Measurements from ENCODE around the gene RAD23A.
"Not testable (repeated sequence)": the region's sequence is repeated elsewhere in the genome, so short reads cannot be mapped to it uniquely, and the experiment has no call there.

RAD23A gene

GRCh38 chr19:12955996-12956395 is 10.3 kb downstream of the RAD23A start:
- no peak for DNase-seq

DNA sequence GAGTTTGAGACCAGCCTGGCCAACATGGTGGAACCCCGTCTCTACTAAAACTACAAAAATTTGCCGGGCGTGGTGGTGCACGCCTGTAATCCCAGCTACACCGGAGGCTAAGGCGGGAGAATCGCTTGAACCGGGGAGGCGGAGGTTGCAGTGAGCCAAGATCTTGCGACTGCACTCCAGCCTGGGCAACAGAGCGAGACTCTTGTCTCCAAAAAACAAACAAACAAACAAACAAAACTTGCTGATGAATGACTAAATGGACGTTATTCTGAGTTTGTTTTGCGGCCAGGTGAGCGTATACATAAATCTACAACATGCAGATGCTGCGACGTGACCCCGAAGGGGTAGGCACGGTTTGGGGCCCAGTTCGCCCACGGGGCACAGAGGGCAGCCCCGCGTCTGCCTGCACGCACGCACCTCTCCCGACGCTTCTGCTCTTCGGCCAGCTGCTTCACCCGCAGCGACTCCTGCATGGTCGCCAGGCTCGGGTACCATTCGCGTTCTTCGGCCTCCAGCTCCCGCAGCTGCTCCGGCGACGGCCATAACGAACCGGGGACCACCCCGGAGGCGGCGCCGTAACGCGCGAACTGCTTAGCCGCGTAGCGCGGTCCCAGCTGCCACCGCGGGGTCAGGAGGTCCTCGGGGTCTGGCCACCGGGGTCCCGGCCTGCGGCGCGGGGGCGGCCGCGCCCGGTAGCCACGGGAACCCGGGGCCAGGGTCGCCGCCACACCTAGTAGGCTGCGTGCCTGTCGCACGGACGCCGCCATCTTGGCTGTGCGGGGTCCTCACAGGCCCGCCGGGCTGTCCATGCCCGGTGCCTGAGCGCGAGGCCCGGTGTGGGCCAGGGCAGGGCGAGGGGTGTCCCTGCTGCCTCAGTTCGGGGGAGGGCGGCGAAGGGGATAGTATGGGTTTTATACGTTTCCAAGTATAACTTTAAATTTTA is 11.1 kb downstream of the RAD23A start, which contains the start of gene GADD45GIP1:
Gene GADD45GIP1 (minus strand): TSS at position 778 of the 943 bp plus-strand sequence. CDS start 11 bp downstream, at position 767.
- peak; percentile 41 for DNase-seq

DNA sequence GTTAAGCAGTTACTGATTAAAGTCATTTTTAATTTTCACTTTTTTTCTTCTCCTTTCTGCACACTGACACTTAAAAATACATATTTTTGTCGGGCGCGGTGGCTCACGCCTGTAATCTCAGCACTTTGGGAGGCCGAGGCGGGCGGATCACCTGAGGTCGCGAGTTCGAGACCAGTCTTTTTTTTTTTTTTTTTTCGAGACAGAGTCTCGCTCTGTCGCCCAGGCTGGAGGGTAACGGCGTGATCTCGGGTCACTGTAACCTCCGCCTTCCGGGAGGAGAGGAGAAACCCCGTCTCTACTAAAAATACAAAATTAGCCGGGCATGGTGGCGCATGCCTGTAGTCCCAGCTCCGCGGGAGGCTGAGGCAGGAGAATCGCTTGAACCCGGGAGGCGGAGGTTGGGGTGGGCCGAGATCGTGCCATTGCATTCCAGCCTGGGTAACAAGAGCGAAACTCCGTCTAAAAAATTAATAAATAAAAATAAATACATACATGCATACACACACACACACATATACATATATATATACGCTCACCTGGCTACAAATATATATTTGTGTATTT is 11.8 kb downstream of the RAD23A start:
- DNase-seq: not testable (repeated sequence)

GRCh38 chr19:12959481-12959880 is 13.8 kb downstream of the RAD23A start:
- DNase-seq: no peak

DNA sequence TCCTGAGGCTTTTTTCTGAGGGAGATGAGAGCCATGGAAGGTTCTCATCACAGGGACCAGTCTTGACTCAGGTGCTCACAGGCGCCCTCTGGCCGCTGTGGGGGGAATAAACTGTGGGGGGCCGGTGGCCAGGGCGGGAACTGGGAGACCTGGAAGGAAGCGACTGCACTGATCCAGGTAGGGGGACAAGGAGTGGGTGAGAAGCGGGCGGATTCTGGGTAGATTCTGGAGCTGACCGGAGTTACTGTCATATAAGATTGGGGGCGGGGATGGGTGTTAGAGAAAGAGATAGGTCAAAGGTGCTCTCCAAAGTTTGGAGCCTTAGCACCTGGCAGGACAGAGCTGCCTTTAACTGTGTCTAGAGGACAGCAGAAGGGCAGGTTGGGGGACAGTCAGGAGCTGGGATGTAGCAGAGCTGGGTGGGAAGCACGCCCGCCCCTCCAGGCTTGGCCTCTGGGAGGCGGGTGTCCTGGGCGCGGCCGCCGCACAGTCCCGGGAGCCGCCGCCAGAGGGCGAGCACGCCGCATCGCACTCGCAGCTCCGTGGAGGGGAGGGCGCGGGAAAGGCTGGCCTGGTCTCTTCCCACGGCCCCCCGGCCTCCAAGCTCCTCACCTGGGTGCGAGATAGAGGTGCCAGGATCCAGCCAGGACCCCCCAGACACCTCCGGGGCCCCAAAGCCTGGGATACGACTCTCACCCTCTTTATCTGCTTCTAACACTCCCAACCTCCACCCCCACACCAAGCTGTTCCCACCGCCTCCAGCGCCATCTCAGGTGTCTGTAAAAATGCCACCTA is 19.6 kb downstream of the RAD23A start:
- peak; percentile 26 for DNase-seq

DNA sequence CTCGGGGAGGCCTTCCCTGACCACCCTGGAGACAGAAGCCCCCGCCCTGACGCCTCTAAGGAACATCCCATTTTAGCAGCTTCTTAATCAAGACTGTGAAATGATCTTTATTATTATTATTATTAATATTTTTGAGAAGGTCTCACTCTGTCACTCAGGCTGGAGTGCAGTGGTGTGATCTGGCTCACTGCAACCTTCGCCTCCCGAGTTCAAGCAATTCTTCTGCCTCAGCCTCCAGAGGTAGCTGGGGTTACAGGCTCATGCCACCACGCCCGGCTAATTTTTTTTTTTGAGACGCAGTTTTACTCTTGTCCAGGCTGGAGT is 20.1 kb downstream of the RAD23A start:
- DNase-seq: no peak

DNA sequence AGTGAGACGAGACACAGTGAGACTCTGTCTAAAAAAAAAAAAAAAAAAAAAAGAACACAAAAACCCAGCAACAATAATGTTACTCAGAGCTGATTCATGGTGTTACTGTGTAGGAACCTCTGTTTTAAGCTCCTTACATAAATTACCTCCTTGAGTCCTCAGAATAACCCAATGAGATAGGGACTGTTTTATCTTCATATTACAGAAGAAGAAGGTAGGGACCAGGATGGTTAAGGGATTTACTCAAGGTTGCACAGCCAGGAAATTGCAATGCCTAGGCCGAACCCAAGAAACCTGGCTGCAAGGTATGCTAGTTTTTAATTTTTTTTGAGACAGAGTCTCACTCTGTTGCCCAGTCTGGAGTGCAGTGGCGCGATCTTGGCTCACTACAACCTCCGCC is 22.2 kb downstream of the RAD23A start:
- DNase-seq: no peak

GRCh38 chr19:12969292-12969988 is 23.8 kb downstream of the RAD23A start, which contains the start of gene DAND5:
TSS of gene DAND5 (plus strand) at chr19:12969576. CDS start at chr19:12969661, 85 bp downstream.
- DNase-seq: no peak

- no peak for DNase-seq
These were observed 24.6 kb downstream of the RAD23A start for GRCh38 chr19:12970070-12970820.

DNA sequence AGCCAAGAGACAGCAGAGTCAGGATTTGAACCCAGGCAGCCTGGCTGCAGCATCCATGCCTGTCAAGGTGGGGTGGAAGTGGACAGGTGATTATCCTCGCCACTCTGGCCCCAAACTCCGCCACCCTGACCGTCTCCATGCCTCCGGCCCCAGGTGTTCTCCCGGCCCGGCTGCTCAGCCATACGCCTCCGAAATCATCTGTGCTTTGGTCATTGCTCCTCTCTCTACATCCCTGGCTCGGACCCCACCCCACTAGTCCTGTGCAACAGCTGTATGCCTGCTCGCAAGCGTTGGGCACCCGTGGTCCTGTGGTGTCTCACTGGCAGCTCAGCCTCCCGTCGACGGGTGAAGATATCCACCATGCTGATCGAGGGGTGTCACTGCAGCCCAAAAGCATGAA is 27.6 kb downstream of the RAD23A start:
- no peak for DNase-seq

DNA sequence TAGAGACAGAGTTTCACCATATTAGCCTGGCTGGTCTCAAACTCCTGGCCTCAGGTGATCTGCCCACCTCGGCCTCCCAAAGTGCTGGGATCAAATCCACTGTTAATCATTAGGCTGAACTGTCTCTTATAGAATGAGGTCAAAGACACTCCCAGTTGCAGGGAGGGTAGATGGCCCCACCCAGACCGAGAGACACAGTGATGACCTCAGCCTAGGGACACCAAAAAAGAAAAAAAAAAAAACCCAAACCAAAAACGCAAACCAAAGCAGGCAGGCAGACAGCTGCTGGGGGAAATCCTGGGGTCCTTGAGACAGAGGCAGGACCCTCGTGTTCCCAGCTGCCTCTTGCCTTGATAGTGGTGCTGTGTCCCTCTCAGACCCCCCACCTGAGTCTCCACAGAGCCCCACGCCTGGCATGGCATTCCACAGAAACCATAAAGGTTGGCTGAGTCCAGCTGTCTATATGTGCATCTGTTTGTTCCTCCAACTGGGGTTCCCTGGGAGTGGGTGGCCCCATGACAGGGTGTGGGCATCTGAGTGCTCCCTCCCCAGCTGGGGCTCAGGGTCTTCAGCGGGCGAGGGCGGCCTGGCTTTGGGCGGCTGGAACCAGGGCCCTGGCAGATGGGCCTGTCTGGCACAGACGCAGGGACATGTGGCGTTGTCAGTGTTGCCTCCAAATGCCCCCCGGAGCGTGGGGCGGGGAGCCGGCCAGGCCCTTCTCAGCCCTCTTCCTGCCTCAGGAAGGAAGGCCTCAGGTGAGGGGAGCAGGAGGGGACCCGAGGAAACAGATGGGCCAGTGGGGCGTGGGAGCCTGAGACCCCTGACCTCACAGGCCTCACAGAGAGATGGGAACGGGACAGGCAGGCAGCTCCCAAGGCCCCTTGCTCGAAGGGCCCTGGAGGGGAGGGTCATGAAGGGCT is 28.9 kb downstream of the RAD23A start:
- DNase-seq: no peak

DNA sequence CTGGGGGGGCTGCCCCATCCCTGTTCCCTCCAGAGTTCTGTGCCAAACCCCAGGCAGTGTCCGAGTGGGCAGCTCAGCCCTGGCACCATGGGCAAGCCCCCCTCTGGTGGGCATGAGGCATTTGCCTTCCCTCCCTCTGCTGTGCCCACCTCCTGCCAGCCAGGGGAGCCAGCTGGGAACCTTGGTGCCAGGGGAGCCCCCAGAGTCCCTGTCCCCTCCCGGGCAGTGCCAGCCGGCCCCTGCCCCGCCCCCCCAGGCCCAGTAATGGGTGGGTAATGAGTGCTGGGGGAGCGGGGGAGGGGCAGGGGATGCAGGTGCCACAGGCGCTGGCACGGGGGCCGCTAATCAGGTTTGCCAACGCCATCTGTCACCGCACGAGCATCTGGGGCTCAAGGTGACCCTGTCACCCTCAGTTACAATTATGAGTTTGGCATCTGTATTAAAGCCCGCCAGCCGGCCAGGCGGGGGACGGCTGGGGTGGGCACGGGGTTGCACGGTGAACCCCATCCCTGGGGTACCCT is 29.6 kb downstream of the RAD23A start:
- DNase-seq: no peak

DNA sequence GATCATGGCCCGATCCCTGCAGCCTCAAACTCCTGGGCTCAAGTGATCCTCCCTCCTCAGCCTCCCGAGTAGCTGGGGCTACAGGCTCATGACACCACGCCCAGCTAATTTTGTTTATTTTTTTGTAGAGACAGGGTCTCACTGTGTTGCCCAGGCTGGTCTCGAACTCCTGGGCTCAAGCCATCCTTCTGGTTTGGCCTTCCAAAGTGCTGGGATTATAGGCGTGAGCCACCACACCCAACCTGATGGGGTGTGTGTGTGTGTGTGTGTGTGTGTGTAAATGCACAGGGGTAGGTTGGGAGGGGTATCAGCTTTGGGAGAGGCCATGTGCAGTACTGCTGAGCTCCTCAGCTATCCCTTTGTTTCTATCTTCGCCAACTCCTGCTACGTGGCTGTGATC is 30.4 kb downstream of the RAD23A start:
- not testable (repeated sequence) for DNase-seq

DNA sequence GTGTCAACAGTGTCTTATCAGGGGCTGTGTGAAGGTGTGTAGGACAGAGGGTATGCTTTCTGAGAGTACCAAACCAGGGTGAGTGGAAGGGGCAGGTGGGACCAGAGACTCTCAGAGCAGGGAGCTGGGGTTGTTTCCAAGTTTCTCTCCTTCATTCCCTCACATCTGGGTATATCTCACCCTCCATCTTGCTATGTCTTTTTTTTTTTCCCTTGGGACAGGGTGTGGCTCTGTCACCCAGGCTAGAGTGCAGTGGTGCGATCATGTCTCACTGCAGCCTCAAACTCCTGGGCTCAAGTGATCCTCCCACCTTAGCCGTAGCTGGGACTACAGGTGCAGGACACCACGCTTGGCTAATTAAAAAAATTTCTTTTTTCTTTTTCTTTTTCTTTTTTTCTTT is 34.3 kb downstream of the RAD23A start:
- DNase-seq: no peak

DNA sequence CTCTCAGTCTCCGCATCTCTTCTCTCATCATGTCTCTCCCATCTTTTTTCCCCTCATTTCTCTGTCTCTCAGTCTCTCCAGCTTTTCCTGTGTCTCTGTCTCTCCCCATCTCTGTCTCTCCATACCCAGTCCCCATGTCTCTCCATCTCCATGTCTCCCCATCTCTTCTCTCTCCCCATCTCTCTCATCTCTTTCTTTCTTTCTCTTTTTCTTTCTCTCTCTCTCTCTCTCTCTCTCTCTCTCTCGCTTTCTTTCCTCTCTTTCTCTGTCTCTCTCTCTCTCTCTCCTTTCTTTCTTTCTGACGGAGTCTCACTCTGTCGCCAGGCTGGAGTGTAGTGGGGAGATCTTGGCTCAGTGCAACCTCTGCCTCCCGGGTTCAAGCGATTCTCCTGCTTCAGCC is 37.0 kb downstream of the RAD23A start:
- no peak for DNase-seq

- DNase-seq: no peak
These were observed 37.4 kb downstream of the RAD23A start for GRCh38 chr19:12983091-12983490.

DNA sequence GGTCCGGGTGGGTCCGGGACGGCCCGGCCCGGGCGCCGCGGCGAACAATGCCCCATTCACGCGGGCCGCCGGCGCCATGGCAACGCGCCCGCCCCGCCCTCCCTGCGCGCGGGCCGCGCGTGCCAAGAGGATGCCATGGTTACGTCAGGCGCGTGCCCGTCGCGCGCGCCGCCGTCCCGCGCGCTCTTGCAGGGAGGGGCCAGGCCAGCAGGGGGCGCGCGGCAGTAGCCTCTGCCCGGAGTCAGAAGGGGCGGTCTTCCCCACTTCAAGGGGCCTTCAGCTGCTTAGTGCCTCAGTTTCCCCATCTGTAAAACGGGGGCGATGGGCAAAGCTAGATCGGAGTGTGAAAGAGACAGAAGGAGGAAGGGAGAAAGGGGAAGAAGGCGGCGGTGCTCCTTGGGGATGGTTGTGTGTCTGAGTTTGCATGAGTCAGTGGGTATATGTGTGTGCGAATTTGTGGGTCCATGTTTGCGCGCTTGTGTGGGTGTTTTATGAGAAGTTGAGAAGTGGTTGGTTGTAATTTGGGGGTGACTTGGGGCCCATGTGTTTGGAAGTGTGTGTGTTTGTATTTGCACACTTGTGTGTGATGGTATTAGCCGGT is 38.0 kb downstream of the RAD23A start:
- DNase-seq: peak; percentile 15

GRCh38 chr19:12984143-12984627 is 38.5 kb downstream of the RAD23A start:
- no peak for DNase-seq

GRCh38 chr19:12984683-12985048 is 39.0 kb downstream of the RAD23A start:
- no peak for DNase-seq
